Measurements from ENCODE around the gene PIM3.
A peak's percentile ranks its signal among the peaks of the same experiment; 100 is the strongest.

Gene PIM3

DNA sequence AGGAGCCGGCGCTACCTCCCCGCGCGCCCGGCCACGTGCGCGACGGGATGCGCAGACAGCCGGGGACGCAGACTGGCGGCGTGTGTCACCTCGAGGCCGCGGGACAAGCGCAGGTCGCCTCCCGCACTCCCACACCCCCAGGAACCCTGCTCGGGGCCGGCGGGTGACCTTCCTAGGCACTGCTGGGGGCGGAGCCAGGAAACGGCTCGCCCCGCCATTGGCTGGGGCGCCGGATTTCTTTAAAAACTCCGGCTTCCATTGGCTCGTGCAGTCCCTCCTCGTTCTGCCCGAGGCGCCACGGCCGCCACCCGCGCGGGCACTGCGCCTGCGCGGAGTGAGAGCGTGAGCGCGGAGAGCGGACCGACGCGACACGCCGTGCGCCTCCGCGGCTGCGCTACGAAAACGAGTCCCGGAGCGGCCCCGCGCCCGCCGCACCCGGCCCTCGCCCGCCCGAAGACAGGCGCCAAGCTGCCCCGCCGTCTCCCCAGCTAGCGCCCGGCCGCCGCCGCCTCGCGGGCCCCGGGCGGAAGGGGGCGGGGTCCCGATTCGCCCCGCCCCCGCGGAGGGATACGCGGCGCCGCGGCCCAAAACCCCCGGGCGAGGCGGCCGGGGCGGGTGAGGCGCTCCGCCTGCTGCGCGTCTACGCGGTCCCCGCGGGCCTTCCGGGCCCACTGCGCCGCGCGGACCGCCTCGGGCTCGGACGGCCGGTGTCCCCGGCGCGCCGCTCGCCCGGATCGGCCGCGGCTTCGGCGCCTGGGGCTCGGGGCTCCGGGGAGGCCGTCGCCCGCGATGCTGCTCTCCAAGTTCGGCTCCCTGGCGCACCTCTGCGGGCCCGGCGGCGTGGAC lies at the start of gene PIM3:
PIM3 (plus strand) TSS at position 614 of the 846 bp plus-strand sequence; CDS start at position 790, 176 bp downstream.
- DNase-seq (ENCODE audit: low spot score), result peak; percentile 95

DNA sequence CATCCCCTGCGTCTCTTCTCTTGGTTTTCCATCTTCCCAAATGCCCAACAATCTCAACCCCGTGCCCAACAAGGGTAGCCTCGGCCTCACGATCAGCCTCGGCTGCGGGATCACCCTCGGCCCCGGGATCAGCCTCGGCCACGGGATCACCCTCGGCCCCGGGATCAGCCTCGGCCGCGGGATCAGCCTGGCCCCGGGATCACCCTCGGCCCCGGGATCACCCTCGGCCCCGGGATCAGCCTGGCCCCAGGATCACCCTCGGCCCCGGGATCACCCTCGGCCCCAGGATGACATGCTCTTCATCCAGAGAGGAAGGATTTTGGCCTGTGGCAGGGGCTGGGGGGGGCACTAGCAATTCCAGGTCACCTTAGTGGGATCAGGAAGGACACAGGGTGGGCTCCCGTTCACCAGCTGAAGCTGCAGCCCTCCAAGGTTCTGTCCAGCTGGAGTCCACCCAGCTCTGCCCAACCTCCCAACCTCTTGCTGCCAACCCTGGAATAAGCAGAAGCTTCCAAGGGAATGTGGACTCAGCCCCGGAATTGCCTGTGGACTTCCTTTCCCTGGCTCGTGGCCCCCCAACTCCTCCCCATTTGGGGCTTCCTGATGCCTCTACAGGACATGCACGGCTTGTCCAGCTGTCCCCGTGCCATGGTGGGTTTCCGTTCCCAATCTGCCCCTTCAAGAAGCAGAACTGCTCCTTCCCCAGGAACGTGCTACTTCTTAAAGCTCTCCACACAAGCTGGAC lies 48.5 kb upstream of the PIM3 start:
- DNase-seq (ENCODE audit: low spot score), result no peak

DNA sequence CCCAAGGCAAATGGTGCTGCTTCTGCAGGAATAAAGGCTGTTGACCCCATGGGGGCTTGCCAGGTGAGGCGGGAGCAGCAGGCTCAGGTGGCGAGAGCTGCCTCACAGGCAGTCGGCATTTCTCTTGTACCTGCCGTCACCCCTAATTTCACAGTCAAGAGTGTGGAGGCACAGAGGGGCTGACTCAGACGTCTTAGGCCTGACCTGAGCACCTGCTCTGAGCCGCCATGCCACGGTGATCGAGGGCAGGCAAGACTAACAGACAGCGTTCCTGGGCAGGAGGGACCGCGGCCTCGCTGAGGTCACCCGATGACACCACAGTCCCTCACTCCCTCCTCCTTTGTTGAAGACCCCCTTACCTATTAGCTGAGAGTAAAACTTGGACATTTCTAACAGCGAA lies 47.5 kb upstream of the PIM3 start:
- no peak for DNase-seq (ENCODE audit: low spot score)

DNA sequence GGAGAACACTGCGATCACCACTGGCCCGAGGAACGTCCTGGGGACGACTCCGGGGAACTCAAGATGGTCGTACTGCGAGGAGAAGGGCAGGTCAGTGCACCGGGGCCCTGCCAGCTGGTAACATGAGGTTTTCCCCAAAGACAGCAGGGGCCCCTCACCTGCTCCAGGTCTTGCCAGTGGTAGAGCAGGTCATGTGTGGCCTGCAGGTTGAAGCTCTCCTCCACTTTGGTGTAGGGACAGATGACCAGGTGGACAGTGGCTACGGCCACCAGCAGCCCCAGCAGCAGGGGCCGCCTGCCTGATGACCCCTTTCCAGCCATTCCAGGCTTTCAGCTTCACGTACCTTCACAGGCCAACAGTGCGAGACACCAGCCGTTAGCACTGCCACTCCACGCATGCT lies 47.1 kb upstream of the PIM3 start:
- DNase-seq (ENCODE audit: low spot score), result no peak

DNA sequence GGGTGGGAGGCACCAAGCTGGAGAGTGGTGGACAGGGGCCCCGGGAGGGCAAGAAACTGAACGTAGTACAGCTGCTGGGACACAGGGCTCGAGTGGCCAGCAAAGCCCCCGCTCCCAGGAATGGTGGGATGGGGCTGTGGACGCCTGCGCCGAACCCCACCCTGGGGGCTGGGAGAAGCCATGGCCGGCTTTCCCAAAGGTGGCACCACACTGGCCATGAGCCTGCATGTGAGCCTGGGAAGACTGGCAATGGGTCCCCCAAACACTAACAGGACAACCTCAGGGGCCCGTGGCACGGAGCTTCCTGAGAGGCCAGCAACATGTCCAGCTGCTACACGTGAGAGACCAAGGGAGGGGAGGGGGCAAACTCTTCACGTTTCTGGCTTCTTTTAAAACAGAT lies 46.3 kb upstream of the PIM3 start:
- no peak for DNase-seq (ENCODE audit: low spot score)

DNA sequence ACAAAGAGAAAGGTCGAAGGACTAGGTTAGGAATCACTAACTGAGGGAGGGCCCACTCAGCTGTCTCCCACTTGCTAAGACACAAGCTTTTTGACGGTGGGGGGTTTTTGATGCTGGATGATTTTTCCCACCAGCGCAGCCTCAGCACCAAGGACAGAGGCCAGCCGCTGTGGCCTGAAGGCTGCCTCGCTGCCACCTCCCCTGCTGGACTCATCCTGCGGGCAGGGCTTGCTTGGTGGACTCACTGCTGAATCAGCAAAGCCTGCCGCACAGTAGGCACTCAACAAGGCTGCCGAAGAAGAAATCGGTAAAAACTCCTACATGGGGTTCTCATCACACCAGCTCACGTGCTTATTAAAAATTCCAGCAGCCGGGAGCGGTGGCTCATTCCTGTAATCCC lies 45.0 kb upstream of the PIM3 start:
- no peak for DNase-seq (ENCODE audit: low spot score)

DNA sequence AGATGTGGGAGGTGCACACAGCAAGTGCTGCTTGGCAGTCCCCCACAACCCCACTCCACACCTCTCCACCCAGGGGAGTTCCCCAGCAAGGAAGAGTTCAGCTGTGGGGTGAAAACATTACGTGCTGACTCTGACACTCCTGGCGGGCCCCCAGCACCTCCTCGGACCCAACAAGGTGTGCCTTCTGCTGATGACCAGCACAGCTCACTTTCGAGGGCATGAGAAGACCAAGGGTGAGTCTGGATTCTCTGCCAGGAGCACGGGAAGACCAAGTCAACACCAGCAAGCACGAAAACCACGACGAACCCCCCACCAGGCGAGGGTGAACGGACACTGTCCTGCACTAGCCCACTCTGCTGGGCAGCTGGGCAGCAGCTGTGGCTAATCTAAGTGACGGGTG lies 43.7 kb upstream of the PIM3 start:
- no peak for DNase-seq (ENCODE audit: low spot score)

DNA sequence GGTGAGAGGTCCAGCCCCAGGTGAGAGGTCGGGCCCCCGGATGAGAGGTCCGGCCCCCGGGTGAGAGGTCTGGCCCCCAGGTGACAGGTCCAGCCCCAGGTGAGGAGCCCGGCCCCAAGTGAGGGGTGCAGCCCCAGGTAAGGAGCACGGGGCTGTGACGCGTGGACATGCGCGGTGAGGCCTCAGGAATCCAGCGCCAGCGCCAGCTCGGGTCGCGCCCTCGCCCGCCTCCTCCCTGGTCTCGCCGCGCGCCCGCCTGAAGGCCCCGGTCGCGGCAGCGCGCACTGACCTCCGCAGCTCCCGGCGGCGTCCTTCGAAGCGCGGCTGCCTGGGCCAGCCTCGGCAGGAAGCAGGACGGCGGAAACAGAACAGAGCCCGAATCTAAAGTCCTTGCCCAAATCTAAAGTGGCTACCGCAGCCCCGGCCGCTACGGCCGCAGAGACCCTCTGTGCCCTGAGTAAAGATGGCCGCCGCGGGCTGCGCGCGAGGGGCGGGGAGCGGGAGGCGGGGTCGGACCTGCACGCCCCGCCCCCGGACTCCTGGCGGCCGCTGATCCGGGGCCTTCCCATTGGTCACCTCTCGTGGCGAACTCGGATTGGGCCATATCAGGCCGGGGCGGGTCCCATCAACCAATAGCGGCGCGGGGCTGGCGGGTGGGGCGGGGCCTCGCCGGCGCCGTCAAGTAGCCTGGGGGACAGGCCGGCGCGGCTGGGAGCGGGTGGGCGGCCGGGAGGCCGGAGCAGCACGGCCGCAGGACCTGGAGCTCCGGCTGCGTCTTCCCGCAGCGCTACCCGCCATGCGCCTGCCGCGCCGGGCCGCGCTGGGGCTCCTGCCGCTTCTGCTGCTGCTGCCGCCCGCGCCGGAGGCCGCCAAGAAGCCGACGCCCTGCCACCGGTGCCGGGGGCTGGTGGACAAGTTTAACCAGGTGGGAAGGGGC lies 42.3 kb upstream of the PIM3 start, which contains the start of the genes ALG12 and CRELD2:
ALG12 (minus strand) TSS at position 465 of the 937 bp plus-strand sequence. CDS start 4,673 bp downstream, outside the sequence.
CRELD2 (plus strand) TSS at position 661 of the 937 bp plus-strand sequence; CDS start at position 797, 136 bp downstream.
- DNase-seq (ENCODE audit: low spot score), result peak; percentile 98

DNA sequence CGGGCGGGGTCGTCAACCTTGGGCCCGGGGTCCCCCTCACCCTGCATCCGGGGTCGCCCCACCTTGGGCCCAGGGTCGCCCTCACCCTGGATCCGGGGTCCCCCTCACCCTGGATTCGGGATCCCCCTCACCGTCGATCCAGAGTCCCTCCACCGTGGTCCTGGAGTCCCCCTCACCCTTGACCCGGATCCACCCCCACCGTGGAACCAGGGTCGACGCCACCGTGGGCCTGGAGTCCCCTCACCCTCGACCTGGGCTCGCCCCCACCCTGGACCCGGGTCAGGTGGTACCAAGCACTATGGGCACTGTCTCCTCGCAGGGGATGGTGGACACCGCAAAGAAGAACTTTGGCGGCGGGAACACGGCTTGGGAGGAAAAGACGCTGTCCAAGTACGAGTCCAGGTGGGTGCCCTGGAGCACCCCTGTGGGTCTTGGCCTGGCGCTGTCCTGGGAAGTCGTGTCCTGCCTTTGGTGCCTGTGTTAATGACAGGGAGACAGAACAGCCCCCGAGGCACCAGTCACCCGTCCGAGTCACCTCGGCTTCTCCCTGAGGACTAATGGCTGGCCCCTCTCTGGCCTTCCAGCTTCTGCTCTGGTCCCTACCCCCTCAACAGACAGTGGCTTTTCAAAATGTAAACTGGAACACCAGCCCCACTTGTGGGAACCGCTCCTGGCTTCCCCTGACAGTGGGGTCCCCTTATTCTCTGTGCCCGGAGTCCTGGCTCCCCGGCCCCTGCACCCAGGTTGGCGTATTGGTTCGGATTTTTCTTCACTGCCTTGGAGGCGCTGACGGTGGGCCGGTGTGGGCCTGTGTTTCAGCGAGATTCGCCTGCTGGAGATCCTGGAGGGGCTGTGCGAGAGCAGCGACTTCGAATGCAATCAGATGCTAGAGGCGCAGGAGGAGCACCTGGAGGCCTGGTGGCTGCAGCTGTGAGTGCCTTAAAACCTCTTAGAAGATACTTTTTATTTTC lies 41.4 kb upstream of the PIM3 start:
- no peak for DNase-seq (ENCODE audit: low spot score)

DNA sequence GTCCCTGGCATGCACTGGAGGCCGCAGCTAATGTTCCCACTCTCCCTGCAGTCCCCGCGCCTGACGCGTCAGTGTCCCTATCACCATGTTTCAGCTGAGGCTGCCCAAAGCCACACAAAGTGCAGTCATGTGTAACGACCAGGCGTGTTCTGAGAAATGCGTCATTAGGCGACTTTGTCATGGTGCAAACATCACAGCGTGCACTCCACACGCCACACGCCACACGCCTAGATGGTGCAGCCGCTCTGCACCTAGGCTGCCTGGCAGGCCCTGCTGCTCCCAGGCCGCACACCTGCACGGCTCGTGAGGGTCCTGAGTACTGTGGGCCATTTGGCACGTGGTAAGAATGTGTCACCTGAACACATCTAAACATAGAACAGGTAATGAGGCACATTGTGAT lies 39.7 kb upstream of the PIM3 start:
- DNase-seq (ENCODE audit: low spot score), result no peak

DNA sequence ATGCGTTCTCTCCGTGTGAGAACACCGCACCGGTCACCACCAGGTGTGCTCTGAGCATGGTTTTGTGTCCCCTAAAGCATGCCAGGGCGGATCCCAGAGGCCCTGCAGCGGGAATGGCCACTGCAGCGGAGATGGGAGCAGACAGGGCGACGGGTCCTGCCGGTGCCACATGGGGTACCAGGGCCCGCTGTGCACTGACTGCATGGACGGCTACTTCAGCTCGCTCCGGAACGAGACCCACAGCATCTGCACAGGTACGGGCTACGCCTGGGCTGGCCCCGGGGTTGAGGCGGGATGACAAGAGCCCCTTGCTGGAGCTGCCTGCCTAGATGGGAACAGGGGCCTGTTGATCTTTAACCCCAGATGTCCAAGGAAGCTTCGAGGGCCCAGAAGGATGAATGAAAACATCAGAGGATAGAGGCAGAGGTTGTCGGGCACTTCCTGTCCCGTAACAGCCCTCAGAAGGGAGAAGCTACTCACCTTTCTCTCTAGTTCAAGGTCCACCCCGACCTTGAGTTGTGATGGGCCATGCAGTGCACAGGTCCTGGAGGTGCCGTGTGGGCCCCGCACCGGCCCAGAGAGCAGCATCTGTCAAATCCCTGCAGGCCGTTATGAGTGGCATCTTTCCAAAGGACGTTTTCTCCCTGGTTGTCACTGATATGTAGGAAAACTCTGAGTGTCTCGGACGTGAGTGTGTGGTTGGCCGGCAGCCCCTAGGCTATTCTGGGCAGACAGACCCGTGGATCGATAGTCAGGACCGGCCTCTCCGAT lies 38.9 kb upstream of the PIM3 start:
- no peak for DNase-seq (ENCODE audit: low spot score)

DNA sequence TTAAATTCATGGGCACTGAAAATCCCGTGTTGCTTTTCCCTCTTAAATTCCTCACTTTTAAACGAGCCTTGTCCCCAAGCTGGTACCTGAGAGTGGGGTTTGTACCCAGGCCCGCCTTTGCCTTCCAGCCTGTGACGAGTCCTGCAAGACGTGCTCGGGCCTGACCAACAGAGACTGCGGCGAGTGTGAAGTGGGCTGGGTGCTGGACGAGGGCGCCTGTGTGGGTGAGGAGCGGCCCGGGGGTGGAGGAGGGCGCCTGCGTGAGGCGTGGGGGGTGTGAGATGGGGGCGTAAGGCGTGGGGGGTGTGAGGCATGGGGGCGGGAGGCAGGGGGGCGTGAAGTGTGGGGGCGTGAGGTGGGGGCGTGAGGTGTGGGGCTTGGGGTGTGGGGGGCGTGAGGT lies 38.1 kb upstream of the PIM3 start:
- no peak for DNase-seq (ENCODE audit: low spot score)

DNA sequence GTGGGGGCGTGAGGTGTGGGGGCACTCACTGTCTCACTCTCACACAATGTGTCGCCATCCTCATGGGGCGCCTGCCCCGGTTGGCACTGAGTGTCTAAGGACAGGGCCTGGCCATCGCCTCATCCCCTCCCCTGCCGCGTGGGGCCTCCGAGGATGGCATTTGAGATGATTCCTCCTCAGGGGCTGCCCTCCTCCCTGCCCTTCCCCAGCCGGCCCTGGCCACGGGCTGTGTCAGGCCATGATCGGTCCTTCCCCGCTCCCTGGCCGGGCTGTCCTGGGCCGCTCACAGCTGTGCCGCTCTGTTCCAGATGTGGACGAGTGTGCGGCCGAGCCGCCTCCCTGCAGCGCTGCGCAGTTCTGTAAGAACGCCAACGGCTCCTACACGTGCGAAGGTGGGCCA lies 37.6 kb upstream of the PIM3 start:
- DNase-seq (ENCODE audit: low spot score), result no peak

DNA sequence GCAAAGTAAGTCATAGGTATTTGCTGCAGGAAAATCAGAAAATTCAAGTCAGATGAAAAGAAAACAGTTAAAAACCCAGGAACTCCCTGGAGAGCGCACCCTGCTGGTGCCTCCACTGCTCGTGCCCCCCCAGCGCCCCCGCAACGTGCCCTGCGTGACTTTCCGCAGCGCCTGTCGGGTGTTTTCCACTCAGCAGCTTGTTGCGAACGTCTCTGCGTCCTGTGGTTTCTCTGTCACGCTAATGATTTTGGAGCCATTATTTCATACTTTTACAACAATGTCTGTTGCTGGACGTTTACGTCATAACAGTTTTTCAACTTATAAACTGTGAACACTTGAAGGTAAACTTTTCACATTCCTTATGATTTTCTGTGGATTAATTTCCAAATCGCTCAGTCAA lies 37.1 kb upstream of the PIM3 start:
- no peak for DNase-seq (ENCODE audit: low spot score)

DNA sequence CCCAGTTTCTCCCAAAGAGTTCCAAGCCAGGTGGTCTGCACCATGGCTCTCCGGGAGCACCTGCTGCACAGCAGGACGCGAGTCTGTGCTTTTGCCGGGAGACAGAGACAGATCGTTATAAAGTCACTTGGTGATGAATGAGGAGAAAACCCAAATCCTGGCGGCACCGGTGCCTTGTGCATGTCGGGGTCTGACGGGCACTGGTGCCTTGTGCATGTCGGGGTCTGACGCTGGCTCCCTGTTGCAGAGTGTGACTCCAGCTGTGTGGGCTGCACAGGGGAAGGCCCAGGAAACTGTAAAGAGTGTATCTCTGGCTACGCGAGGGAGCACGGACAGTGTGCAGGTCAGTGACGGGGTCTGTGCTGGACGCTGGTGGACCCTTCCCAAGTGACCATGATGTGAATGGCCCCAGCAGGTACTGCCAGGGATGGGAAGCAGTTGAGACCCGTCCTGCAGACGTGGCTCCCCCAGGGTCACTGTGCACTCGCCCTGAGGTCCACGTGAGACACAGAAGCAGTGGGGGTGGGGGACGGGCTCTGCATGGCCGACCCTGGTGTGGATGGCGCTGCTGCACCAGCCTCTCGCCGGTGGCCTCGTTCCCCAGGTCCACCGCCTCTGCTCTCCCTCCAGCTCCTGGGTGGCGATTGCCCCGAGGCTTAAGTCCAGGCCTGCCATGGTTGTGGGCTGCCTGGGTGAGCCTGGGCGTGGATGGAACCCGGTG lies 36.3 kb upstream of the PIM3 start:
- DNase-seq (ENCODE audit: low spot score), result no peak

DNA sequence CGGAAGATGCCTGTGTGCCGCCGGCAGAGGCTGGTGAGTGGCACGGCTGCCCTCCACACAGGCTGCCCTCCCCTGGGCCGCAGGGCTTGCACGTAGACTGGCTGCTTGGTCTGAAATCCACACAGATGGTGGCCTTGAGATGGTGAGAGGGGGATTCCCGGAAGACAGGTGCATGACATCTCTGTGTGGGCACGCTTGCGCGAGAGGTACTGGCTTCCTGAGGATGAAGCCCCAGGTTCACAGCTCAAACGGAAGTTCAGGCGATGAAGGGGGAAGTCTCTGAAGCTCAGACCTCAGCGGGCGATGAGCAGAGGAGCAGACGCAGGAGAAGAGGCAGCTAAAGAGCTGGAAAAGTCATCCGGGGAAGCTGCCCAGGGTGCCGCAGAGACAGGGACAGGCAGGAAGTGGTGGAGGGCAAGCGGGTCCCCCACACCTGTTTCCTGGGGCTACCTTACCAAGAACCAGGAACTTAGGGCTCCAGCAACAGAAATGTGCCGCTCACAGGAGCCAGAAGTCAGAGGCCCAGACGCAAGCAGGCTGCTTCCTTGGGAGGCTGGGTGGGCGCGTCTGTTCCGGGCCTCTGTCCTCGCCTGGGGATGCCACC lies 34.9 kb upstream of the PIM3 start:
- DNase-seq (ENCODE audit: low spot score), result peak; percentile 71

DNA sequence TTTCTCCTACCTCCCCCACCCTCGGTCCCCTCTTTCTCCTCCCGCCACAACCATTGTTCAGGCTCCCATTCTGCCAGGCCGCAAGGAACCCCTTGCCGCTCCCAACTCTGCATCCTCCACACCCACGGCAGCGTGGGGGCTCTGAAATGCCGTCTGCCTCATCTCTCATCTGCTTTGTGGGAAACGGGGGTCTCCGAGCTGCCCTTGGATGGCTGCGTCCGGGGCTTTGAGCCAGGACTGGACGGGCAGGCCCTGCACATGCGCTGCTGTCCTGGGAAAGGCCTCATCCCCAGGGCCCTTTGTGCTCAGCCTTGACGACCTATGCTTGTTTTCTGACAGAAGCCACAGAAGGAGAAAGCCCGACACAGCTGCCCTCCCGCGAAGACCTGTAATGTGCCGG lies 33.7 kb upstream of the PIM3 start:
- no peak for DNase-seq (ENCODE audit: low spot score)

DNA sequence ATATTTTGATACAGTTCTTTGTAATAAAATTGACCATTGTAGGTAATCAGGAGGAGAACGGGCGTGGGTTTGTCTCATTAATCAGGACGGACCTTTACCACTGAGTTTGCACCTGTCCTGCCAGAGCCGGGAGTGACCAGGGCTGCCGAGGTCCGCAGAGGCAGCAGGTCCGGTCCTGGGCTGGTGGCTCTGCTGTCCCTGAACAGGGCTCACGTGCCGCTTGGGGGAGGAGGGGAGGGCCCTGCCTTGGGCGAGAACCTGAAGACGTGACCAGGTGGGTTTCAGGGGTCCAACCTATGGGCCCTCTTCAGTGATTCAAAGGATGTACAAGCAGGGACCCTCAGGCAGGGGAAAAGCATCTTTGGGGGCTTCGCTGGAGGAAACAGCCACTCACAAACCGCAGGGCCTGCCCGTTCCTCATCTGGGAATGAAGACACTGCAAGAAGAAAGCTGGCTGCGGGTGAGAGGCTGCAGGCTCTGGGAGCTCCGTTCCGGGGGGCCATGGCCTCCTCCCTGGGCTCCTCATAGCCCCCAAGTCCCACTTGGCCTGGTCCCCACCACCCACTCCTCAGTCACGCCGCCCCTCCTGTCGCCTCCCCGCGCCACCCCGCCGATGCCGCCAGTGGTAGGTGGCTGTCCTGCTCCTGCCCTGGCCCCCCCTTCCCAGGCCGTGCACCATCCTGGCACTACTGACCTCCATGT lies 32.9 kb upstream of the PIM3 start:
- DNase-seq (ENCODE audit: low spot score), result no peak

DNA sequence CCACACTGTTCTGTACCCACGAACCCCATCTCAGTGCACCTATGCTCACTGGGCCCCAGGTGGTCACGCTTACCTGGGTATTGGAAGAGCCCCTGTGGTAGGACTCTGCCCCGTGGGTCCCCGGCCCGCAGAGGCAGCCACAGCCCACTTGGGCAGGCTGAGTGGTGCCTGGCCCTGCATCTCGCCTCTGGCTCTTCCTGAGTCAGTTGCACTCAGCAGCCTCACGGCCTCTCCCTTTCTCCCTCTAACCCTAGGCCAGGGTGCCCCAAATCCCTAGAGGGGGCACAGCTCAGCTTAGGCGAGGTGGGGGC lies 32.4 kb upstream of the PIM3 start:
- DNase-seq (ENCODE audit: low spot score), result no peak
